KG1 (cell line): ENCODE results near the gene SLC22A7.

Experiments used
- DNase-seq: peaks from one replicate; lab custom pipeline; 2025; lab: John Stamatoyannopoulos, UW

SLC22A7 gene

GRCh38 chr6:43265564-43265963 lies 32.5 kb upstream of the SLC22A7 start:
- no peak for DNase-seq

GRCh38 chr6:43267619-43268354 lies 30.3 kb upstream of the SLC22A7 start:
- no peak for DNase-seq

DNA sequence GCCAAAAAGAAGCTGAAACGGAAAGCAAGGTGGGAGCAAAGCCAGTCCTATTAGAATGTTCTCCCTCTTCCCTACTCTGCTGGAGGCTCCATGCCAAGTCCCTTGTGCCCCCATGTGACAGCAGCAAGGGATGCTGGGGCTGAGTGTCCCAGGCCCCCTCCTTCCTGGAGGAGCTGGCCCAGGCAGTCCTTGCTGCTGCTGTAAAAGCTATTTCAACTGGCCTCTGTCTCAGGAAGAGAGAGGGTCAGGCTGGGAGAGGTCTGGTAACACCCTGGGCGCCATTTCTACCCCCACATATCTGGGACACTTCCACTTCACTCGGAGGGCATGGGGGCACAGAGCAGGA lies 29.7 kb upstream of the SLC22A7 start:
- no peak for DNase-seq

GRCh38 chr6:43268782-43269272 lies 29.2 kb upstream of the SLC22A7 start:
- no peak for DNase-seq

GRCh38 chr6:43269273-43270007 lies 28.6 kb upstream of the SLC22A7 start:
- DNase-seq: no peak

DNA sequence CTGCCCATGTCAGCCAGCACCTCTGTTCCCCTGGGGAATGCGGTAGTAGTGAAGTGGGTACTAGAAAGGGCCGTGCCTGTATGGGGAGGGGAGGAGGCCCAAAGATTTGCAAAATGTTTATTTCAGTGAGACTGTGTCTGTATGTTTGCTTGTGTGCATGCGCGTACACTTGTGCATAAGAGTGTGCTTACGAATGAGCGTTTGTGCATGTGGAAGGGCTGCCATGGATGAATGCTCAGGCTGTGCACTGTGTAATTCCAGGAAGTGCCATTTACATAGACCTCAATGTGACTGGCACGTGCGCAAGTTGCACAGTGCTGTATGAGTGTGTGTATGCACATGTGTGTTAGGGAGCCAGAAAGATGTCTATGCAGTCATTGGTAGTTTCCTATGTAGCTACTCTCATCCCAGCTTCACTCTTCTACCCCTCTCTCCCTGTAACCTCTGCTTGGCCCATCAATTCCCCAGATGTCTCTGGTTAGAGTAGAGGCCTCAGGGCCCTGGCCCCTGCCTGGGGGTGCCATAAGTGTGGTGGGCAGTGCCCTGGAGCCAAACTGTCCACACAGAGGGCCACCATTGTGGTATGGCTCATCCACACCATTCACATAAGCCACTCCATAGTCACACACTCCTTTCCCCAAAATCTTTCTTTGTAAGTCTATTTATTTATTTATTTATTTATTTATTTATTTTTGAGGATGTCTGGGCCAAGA lies 26.8 kb upstream of the SLC22A7 start:
- DNase-seq: no peak

GRCh38 chr6:43271944-43272343 lies 26.1 kb upstream of the SLC22A7 start:
- DNase-seq: no peak

- DNase-seq: no peak
Measured at GRCh38 chr6:43273707-43274106, 24.4 kb upstream of the SLC22A7 start.

DNA sequence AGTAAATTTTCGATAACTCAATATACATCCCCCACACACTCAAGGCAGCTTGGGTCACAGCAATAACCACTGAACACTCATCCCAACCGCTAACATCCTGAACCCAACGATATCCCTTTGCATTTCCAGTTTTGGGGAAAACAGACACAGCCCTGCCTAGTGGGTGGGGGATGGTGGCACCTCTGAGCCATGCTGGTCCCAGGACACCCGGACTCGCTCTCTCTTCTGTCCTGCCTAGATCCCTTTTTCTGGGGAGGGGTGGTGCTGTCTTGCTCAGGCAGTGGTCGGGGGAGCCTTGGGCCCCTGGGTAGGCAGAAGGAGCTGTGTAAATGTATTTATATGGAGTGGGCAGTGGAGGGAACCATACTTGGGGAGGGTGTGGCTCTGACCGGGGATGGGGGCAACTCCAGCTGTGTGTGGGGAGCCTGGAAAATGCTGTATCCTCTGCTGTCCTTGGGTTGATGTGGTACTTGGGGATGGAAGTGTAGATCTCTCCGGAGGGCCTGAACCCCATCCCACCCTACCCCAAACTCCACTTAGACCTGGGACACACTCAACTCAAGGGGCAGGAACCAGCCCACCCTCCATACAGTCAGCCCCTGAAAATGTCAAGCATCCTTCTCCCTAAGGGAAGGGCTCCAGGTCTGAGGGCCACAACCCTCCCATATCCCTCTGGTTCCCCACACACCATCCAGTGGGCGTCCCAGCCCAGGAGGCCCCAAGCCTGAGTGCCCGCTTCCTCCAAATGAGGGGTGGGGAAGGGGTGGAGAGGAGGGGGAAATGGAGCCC lies 23.7 kb upstream of the SLC22A7 start:
- no peak for DNase-seq

- DNase-seq: no peak
Measured at GRCh38 chr6:43274916-43275597, 23.0 kb upstream of the SLC22A7 start.

DNA sequence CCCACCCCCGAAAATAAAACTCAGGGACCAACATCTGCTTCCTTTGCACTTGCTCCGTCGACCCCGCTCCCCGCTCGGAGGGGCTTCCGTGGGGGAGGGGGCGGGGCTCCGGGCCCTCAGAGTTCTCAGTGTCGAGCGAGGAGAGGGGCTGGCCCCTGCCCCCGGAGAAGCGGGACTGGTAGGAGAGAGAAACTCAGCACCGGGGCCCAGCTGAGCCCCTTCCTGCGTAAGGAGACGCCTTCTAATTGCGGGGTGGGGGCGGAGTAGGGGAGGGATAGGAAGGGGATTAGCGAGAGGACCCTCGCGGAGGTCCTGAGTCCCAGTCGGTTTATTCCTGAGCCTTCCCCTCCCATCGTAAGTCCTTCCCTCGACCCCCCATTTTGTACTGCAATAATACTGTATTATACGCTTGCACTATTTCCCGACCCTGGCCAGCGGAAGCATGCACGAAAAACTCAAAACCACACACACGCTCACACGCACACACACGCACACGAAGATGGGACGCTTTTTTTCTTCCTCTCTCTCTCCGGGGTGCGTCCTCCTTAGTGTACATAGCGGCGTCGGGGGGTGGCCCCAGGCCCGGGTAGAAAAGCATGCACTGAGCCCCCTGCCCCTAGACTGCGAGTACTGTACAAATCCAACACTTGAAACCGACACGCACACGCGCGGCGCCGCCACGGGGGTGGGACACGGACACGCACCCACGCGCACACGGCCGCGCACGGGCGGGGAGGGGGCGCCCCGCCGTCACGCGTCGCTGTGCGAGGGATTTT lies 22.1 kb upstream of the SLC22A7 start:
- DNase-seq: no peak

- no peak for DNase-seq
Measured at GRCh38 chr6:43276577-43277305, 21.3 kb upstream of the SLC22A7 start.

DNA sequence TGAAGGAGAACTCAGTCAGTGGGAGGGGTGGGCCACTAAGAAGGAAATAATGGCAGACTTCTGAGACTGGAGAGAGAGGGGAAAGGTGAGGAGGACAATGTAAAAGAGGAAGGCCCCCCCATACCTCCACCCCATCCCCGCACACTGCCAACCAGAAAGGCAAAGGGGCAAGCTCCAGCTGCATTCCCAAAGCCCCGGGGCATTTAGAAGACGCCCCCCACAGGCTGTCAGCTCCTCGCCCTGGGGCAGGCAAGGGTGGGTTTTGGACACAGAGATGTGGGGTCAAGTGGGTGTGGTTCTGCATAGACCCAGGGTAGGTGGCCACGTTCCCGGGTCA lies 20.8 kb upstream of the SLC22A7 start:
- no peak for DNase-seq

DNA sequence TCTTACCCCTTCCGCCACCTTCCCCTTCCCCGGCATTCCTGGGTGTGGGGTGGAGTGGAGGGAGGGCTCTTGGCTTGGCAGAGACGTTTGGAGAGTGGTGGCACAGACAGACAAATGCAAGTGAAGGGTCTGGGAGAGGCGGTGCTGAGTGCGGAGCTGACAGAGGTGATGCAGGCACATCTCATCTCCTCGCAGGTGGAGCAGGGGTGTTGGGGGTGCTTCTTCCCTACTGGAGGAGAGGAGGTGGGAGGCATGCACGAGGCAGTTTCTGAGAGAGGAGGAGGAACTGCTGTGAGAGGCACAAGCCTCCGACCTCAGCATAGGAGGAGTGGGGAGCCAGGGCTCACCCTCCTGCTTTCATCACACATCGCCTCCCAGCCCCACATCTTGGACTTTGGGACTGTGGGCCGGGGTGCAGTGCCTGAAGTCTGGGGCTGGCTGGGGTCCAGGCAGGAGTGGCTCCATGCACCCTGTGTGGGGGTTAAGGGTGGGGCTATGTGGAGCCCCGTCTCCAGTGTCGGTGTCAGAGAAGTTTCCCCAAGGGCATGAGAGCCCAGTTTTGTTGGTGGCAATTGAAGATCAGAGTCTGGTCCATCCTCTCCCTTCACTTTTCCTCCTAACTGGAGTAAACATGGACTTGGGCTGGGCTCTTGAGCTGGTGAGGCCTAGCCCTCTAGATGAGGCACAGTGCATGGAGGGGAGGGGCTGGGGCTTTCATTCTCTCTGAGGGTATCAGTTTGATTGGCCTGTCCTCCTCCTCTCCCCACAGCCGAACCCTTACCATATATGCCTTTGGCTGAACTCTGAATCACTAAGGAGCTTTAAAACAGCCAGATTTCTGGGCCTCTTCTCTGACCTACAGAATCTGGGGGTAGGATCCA lies 20.2 kb upstream of the SLC22A7 start:
- no peak for DNase-seq

GRCh38 chr6:43278524-43279078 lies 19.5 kb upstream of the SLC22A7 start:
- DNase-seq: no peak

- no peak for DNase-seq
Measured at GRCh38 chr6:43280234-43280633, 17.8 kb upstream of the SLC22A7 start.

DNA sequence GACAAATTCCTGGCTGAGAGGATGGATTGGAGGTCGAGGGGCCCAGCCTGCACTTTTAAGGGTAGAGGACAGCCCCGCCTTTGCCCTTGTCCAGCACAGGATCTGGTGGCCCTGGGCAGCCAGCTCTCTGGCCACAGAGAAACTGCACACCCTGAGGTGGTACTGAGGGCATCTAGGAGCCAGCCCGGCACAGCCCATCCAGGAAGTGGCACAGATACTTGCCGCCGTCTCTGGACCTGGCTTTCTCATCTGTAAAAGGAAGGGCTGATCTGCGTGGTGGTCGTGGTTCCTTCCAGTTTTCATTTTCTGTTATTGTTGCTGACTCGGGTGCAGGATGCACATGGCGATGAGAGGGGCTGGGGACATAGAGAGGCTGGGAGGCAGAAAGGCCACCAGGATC lies 16.0 kb upstream of the SLC22A7 start:
- DNase-seq: no peak

- no peak for DNase-seq
Measured at GRCh38 chr6:43282636-43283513, 15.2 kb upstream of the SLC22A7 start.
